ENCODE results near the gene MYCBP2. TPM values are rescaled to one million over a fixed set of nuclear protein-coding genes. Genes with fewer than 3 reads are reported as not detected.
"Not testable (repeated sequence)": the region's sequence is repeated elsewhere in the genome, so short reads cannot be mapped to it uniquely, and the experiment has no call there.

Gene MYCBP2
- total RNA-seq, 6 experiments from 2014 or later, result 52.7 to 66.3 (median 54.9) TPM

DNA sequence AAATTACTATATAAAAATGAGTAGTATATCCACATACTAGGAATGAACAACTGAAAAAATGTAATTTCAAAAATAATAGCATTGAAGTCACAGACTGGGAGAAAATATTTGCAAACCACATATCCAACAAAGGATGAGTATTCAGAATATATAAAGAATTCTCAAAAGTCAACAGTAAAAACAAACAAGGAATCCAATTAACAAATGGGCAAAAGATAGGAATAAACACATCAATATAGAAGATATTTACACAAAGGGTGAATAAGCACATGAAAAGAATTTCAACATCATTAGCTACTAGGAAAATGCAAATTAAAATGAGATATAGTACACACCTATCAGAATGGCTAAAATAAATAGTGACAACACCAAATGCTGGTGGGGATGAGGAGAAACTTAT lies 37.0 kb downstream of the MYCBP2 start:
- TF ChIP-seq CTCF (IDR thresholded peaks at IDR 0.05), result no peak
- Mint-ChIP-seq H3K27me3 (ENCODE audit: insufficient read depth) (no peaks in the 10 kb centered on the region), H3K4me3 (no peak overlapping the region), H3K27ac (no peak overlapping the region), H3K36me3 (ENCODE audit: low read depth) (peaks cover 46% of the 10 kb centered on the region), H3K9me3 (no peaks in the 10 kb centered on the region; the same call in none of the 2 replicates), H3K4me1 (ENCODE audit: low read depth) (peaks cover 19% of the 10 kb centered on the region)
- no peak for DNase-seq

DNA sequence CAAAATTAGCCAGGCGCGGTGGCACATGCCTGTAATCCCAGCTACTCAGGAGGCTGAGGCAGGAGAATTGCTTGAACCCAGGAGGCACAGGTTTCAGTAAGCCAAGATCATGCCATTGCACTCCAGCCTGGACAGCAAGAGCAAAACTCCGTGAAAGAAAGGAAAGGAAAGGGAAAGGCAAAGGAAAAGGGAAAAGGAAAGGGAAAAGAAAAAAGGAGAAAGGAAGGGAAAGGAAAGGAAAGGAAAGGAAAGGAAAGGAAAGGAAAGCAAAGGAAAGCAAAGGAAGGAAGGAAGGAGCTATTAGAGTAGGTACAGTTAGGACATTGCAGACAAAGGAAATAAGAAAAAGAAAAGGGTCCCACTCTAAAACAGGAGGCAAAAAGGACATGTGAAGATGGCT lies 41.3 kb downstream of the MYCBP2 start:
- not testable (repeated sequence) for H3K9me3 Mint-ChIP-seq; H3K27ac Mint-ChIP-seq; H3K27me3 Mint-ChIP-seq (ENCODE audit: insufficient read depth); H3K4me3 Mint-ChIP-seq; DNase-seq
- Mint-ChIP-seq H3K36me3 (ENCODE audit: low read depth) (peaks cover 18% of the 10 kb centered on the region), H3K4me1 (ENCODE audit: low read depth) (peaks cover 12% of the 10 kb centered on the region)

GRCh38 chr13:77285098-77285497 lies 41.8 kb downstream of the MYCBP2 start:
- peaks cover 13% of the 10 kb centered on the region for H3K36me3 Mint-ChIP-seq (ENCODE audit: low read depth)
- no peak for DNase-seq
- H3K27ac Mint-ChIP-seq, result no peak overlapping the region
- H3K4me3 Mint-ChIP-seq, result no peak overlapping the region
- H3K9me3 Mint-ChIP-seq, result no peaks in the 10 kb centered on the region
- H3K4me1 Mint-ChIP-seq (ENCODE audit: low read depth), result peaks cover 7% of the 10 kb centered on the region
- H3K27me3 Mint-ChIP-seq (ENCODE audit: insufficient read depth), result peaks cover 2% of the 10 kb centered on the region; the same call in 1 of the 2 replicates
- no peak for TF ChIP-seq CTCF (IDR thresholded peaks at IDR 0.05)

- Mint-ChIP-seq H3K27me3 (ENCODE audit: insufficient read depth) (no peaks in the 10 kb centered on the region), H3K4me3 (no peak overlapping the region), H3K9me3 (no peaks in the 10 kb centered on the region), H3K4me1 (ENCODE audit: low read depth) (no peaks in the 10 kb centered on the region), H3K27ac (no peak overlapping the region), H3K36me3 (ENCODE audit: low read depth) (peaks cover 24% of the 10 kb centered on the region)
- no peak for DNase-seq
- TF ChIP-seq CTCF (IDR thresholded peaks at IDR 0.05), result peak; percentile 43; the same call in 1 of the 2 replicates
Measured at GRCh38 chr13:77274126-77274525, 52.8 kb downstream of the MYCBP2 start.

DNA sequence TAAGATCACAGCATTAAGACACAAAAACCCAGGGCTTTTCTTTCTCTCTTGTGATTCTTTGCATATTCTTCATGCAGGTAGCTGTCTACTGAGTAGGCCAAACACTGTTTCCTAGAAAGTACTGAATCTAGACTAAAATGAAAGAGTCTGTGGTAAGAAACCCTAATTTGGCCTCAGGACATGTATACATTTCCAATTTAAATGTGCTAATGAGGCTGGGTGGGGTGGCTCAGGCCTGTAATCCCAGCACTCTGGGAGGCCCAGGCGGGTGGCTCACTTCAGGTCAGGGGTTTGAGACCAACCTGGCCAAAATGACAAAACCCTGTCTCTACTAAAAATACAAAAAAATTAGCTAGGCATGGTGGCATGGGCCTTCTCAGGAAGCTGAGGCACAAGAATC lies 57.8 kb downstream of the MYCBP2 start:
- no peak for TF ChIP-seq CTCF (IDR thresholded peaks at IDR 0.05)
- Mint-ChIP-seq H3K36me3 (ENCODE audit: low read depth) (peaks cover 32% of the 10 kb centered on the region), H3K27me3 (ENCODE audit: insufficient read depth) (no peaks in the 10 kb centered on the region), H3K9me3 (no peaks in the 10 kb centered on the region), H3K27ac (no peak overlapping the region), H3K4me1 (ENCODE audit: low read depth) (no peaks in the 10 kb centered on the region), H3K4me3 (no peak overlapping the region)
- no peak for DNase-seq

DNA sequence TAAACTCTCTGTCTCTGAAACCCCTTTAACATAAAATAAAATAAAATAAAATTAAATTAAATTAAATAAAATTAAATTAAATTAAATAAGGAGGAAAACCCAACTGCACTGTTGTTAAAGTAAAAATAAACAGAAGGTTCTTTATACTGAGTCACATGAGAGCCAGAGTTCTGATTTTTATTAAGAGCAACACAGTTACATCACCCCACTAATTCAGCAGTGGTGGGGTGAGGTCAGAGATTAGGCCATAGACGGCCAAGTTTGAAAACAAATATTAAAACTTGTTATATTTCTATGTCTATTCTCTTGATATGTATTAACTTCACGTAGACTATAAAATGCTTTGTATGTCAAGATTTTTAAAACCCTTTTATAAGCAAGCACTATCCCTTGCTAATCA lies 59.5 kb downstream of the MYCBP2 start:
- no peaks in the 10 kb centered on the region for H3K9me3 Mint-ChIP-seq
- no peak overlapping the region for H3K4me3 Mint-ChIP-seq
- no peaks in the 10 kb centered on the region for H3K27me3 Mint-ChIP-seq (ENCODE audit: insufficient read depth)
- H3K36me3 Mint-ChIP-seq (ENCODE audit: low read depth), result peaks cover 27% of the 10 kb centered on the region
- no peak for TF ChIP-seq CTCF (IDR thresholded peaks at IDR 0.05)
- H3K4me1 Mint-ChIP-seq (ENCODE audit: low read depth), result no peaks in the 10 kb centered on the region
- no peak overlapping the region for H3K27ac Mint-ChIP-seq
- DNase-seq, result no peak
